Suprapubic skin (tissue), 4 donors: ENCODE data around the gene SCNN1G. TPM values are rescaled to one million over a fixed set of nuclear protein-coding genes. Genes with fewer than 3 reads are reported as not detected.

Experiments used
- DNase-seq, 2 donors: peaks; one replicate each; pipeline ENCODE4 v3.0.0-alpha.2; 2019; ENCODE audit warnings: low spot score in 2 of 2
- H3K27ac ChIP-seq: fragments of 200-600 bp; sonication (generic); one replicate; pipeline ENCODE4 v1.5.1; 2019
- H3K27me3 ChIP-seq: fragments of 200-600 bp; sonication (generic); one replicate; pipeline ENCODE4 v1.5.1; 2019
- H3K36me3 ChIP-seq: fragments of 200-600 bp; sonication (generic); one replicate; pipeline ENCODE4 v1.5.1; 2019
- H3K4me1 ChIP-seq: fragments of 200-600 bp; sonication (generic); one replicate; pipeline ENCODE4 v1.5.1; 2019
- H3K4me3 ChIP-seq: fragments of 200-600 bp; sonication (generic); one replicate; pipeline ENCODE4 v1.5.1; 2019; ENCODE audit warnings: mild to moderate bottlenecking
- H3K9me3 ChIP-seq: fragments of 200-600 bp; sonication (generic); one replicate; pipeline ENCODE4 v1.5.1; 2019
- CTCF ChIP-seq, 2 donors: fragments of 200-600 bp in 1 of 2; fragments of 450-650 bp in 1 of 2; sonication (generic) in 1 of 2; IDR thresholded peaks; one replicate each; pipeline ENCODE4 v1.5.1; 2016 to 2019; ENCODE audit warnings: antibody characterized with exemption in 2 of 2, mild to moderate bottlenecking in 1 of 2, moderate library complexity in 1 of 2
- EP300 ChIP-seq: sonication (generic); formaldehyde crosslinking; IDR thresholded peaks from one replicate; pipeline ENCODE4 v1.6.1; 2017; ENCODE audit warnings: antibody characterized with exemption
- POLR2A ChIP-seq, 2 donors: fragments of 450-650 bp; IDR thresholded peaks; one replicate each; pipeline ENCODE4 v1.6.1; 2017; ENCODE audit warnings: antibody characterized with exemption in 2 of 2, mild to moderate bottlenecking in 2 of 2, moderate library complexity in 2 of 2
- POLR2AphosphoS5 ChIP-seq, 3 donors: sonication (generic); formaldehyde crosslinking; IDR thresholded peaks; one replicate each; pipeline ENCODE4 v1.6.1; 2017; ENCODE audit warnings: antibody characterized with exemption in 3 of 3
- WGBS: methylation state at CpG from one replicate; pipeline ENCODE4 v1.1.5; 2018; 5-methylcytosine and 5-hydroxymethylcytosine counted together
- total RNA-seq, 4 donors: library from RNA; depleted of rRNA; stranded (reverse); fragments of >200 nt; gene quantifications; one replicate each; pipeline ENCODE4 v1.1.0, GENCODE V29; 2016

SCNN1G gene
- total RNA-seq, 4 donors from 2014 or later, result 8.5 to 25.6 (median 16.6) TPM

DNA sequence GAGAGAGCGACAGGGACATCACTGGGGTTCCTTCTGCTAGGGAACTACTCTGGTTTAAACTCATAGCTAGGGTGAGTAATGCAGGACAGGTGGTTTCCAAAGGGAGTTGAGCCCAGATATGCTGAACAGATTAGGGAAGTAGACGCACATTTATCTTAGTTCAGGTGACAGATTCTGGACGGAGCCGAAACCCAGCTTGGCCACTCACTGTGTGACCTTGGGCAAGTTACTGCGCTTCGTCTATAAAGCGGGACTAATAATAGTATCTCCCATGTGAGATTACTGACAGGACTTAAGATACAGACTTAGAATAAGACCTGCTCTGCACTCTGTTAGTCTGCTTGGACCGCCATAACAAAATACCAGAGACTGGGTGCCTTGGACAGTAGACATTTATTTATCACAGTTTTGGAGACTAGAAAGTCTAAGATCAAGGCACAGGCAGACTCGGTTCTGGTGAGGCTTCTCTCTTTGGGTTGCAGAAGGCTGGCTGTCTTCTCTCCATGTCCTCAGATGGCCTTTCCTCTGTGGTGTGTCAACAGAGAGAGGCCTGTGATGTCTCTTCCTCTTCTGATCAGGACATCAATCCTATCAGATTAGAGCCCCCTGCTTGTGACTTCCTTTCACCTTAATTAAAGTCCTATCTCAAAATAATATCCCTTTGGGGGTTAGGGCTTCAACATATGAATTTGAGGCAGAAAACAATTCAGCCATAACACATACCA, 12.1 kb downstream of the SCNN1G start:
- WGBS, result 60% methylated on average over 9 of the region's 9 CpGs

GRCh38 chr16:23195366-23195978, 12.9 kb downstream of the SCNN1G start:
- Histone ChIP-seq H3K27me3 (no peaks in the 10 kb centered on the region), H3K27ac (no peak overlapping the region), H3K9me3 (no peaks in the 10 kb centered on the region), H3K4me1 (peaks cover 8% of the 10 kb centered on the region), H3K36me3 (peaks cover 17% of the 10 kb centered on the region), H3K4me3 (no peak overlapping the region)
- TF ChIP-seq CTCF (IDR thresholded peaks at IDR 0.05), result no peak
- TF ChIP-seq POLR2AphosphoS5 (IDR thresholded peaks at IDR 0.05), result no peak
- no peak for TF ChIP-seq EP300
- TF ChIP-seq POLR2A (IDR thresholded peaks at IDR 0.05), result no peak
- no peak for DNase-seq
- 63% methylated on average over 3 of the region's 3 CpGs for WGBS

More for the DNA sequence above, 12.1 kb downstream of the SCNN1G start:
- H3K27ac ChIP-seq, result no peak overlapping the region
- no peaks in the 10 kb centered on the region for H3K27me3 ChIP-seq
- H3K4me3 ChIP-seq, result no peak overlapping the region
- no peak for TF ChIP-seq POLR2AphosphoS5 (IDR thresholded peaks at IDR 0.05)
- TF ChIP-seq EP300, result no peak
- no peak for TF ChIP-seq CTCF (IDR thresholded peaks at IDR 0.05)
- TF ChIP-seq POLR2A (IDR thresholded peaks at IDR 0.05), result no peak
- DNase-seq, result no peak
- no peaks in the 10 kb centered on the region for H3K9me3 ChIP-seq
- peaks cover 8% of the 10 kb centered on the region for H3K4me1 ChIP-seq
- peaks cover 17% of the 10 kb centered on the region for H3K36me3 ChIP-seq

GRCh38 chr16:23196539-23196938, 14.0 kb downstream of the SCNN1G start:
- DNase-seq, result no peak
- 75% methylated on average over 5 of the region's 5 CpGs for WGBS
- Histone ChIP-seq H3K27me3 (no peaks in the 10 kb centered on the region), H3K4me3 (no peak overlapping the region), H3K4me1 (peaks cover 8% of the 10 kb centered on the region), H3K36me3 (peaks cover 17% of the 10 kb centered on the region), H3K27ac (no peak overlapping the region), H3K9me3 (no peaks in the 10 kb centered on the region)
- TF ChIP-seq POLR2A (IDR thresholded peaks at IDR 0.05) (no peak), EP300 (no peak), CTCF (IDR thresholded peaks at IDR 0.05) (no peak), POLR2AphosphoS5 (IDR thresholded peaks at IDR 0.05) (no peak)

GRCh38 chr16:23202166-23202565, 19.6 kb downstream of the SCNN1G start:
- DNase-seq, result no peak
- WGBS, result 88% methylated on average over 1 of the region's 1 CpG
- no peaks in the 10 kb centered on the region for H3K4me1 ChIP-seq
- H3K36me3 ChIP-seq, result peaks cover 13% of the 10 kb centered on the region
- H3K4me3 ChIP-seq, result no peak overlapping the region
- no peak for TF ChIP-seq CTCF (IDR thresholded peaks at IDR 0.05)
- no peak for TF ChIP-seq POLR2AphosphoS5 (IDR thresholded peaks at IDR 0.05)
- no peak for TF ChIP-seq POLR2A (IDR thresholded peaks at IDR 0.05)
- no peak for TF ChIP-seq EP300
- H3K27me3 ChIP-seq, result no peaks in the 10 kb centered on the region
- H3K9me3 ChIP-seq, result no peaks in the 10 kb centered on the region
- H3K27ac ChIP-seq, result no peak overlapping the region

DNA sequence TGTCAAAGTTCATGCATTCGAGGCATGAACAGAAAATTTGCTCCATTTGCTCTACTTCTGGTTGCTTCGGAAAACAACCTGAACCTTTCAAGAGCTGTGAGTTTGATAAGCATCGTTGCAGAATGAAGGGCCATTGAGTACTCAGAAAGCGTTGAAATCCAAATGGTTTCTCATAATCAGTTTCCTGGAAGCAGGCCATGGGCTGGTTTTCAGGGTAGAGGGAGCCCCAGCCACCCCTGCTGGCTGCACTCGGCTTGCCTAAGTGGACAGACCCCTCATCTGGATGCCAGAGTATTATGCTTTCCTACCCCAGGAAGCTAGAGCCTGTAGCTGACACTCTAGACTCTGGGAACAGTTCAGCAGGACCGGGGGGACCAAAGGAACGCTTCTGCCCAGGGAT, 24.4 kb downstream of the SCNN1G start:
- no peaks in the 10 kb centered on the region for H3K4me1 ChIP-seq
- no peaks in the 10 kb centered on the region for H3K27me3 ChIP-seq
- H3K4me3 ChIP-seq, result no peak overlapping the region
- WGBS, result 74% methylated on average over 5 of the region's 7 CpGs
- no peak for TF ChIP-seq CTCF (IDR thresholded peaks at IDR 0.05)
- TF ChIP-seq EP300, result no peak
- TF ChIP-seq POLR2AphosphoS5 (IDR thresholded peaks at IDR 0.05), result no peak
- TF ChIP-seq POLR2A (IDR thresholded peaks at IDR 0.05), result no peak
- no peaks in the 10 kb centered on the region for H3K36me3 ChIP-seq
- DNase-seq, result no peak
- H3K9me3 ChIP-seq, result no peaks in the 10 kb centered on the region
- no peak overlapping the region for H3K27ac ChIP-seq
